HEK293T (cell line): ENCODE measurements around the gene CPE.
"Not testable (repeated sequence)": the region's sequence is repeated elsewhere in the genome, so short reads cannot be mapped to it uniquely, and the experiment has no call there.

ENCODE experiments used
- CTCF ChIA-PET: fragments of 350-600 bp; formaldehyde crosslinking; extraction: SDS; loops from one replicate; lab custom pipeline; 2021; ENCODE audit warnings: antibody characterized with exemption, inconsistent platforms; lab: Yijun Ruan, JAX
- POLR2A ChIA-PET: fragments of 350-600 bp; formaldehyde crosslinking; extraction: SDS; loops from one replicate; lab custom pipeline; 2020; ENCODE audit warnings: antibody characterized with exemption, inconsistent platforms; lab: Yijun Ruan, JAX
- DNase-seq: peaks from one replicate; pipeline ENCODE4 v3.0.0; 2012; ENCODE audit warnings: mixed read lengths; ENCODE audit errors: extremely low spot score
- ARNT ChIP-seq: fragments of 450-650 bp; IDR thresholded peaks from 2 replicates; pipeline ENCODE4 v1.6.1; 2017; ENCODE audit warnings: mild to moderate bottlenecking
- BHLHE40 ChIP-seq: fragments of 450-650 bp; IDR thresholded peaks from 2 replicates; pipeline ENCODE4 v1.6.1; 2016; ENCODE audit warnings: mild to moderate bottlenecking, moderate library complexity, borderline replicate concordance
- CTBP1 ChIP-seq: fragments of 450-650 bp; IDR thresholded peaks from 2 replicates; pipeline ENCODE4 v1.6.1; 2016; ENCODE audit warnings: borderline replicate concordance
- ELF4 ChIP-seq: fragments of 450-650 bp; IDR thresholded peaks from 2 replicates; pipeline ENCODE4 v1.6.1; 2017; ENCODE audit warnings: antibody characterized with exemption
- FOXA1 ChIP-seq: fragments of 450-650 bp; IDR thresholded peaks from 2 replicates; pipeline ENCODE4 v1.6.1; 2016; ENCODE audit warnings: mild to moderate bottlenecking
- FOXK2 ChIP-seq: fragments of 450-650 bp; IDR thresholded peaks from 2 replicates; pipeline ENCODE4 v1.6.1; 2016; ENCODE audit warnings: mild to moderate bottlenecking
- FOXM1 ChIP-seq: fragments of 450-650 bp; IDR thresholded peaks from 2 replicates; pipeline ENCODE4 v1.6.1; 2017; ENCODE audit warnings: mild to moderate bottlenecking, borderline replicate concordance
- HDGF ChIP-seq: fragments of 450-650 bp; IDR thresholded peaks from 2 replicates; pipeline ENCODE4 v1.6.1; 2017; ENCODE audit warnings: antibody characterized with exemption, borderline replicate concordance
- L3MBTL2 ChIP-seq: fragments of 450-650 bp; conservative IDR thresholded peaks from 2 replicates; pipeline ENCODE4 v1.6.1; 2016; ENCODE audit warnings: mild to moderate bottlenecking
- LEF1 ChIP-seq: fragments of 450-650 bp; IDR thresholded peaks from 2 replicates; pipeline ENCODE4 v1.6.1; 2017; ENCODE audit warnings: mild to moderate bottlenecking, borderline replicate concordance
- NFRKB ChIP-seq: fragments of 450-650 bp; IDR thresholded peaks from 2 replicates; pipeline ENCODE4 v1.6.1; 2016; ENCODE audit warnings: mild to moderate bottlenecking, moderate library complexity
- SP1 ChIP-seq: fragments of 450-650 bp; IDR thresholded peaks from 2 replicates; pipeline ENCODE4 v1.6.1; 2017
- SUZ12 ChIP-seq: fragments of 450-650 bp; IDR thresholded peaks from 2 replicates; pipeline ENCODE4 v1.6.1; 2016; ENCODE audit warnings: mild to moderate bottlenecking
- TARDBP ChIP-seq: fragments of 450-650 bp; IDR thresholded peaks from 2 replicates; pipeline ENCODE4 v1.6.1; 2016
- ZNF384 ChIP-seq: fragments of 450-650 bp; IDR thresholded peaks from 2 replicates; pipeline ENCODE4 v1.6.1; 2016
- TF ChIP-seq, protein P1 (sequence below): fragments of 450-650 bp; IDR thresholded peaks from 2 replicates; pipeline ENCODE4 v1.6.1; 2016

Gene CPE

DNA sequence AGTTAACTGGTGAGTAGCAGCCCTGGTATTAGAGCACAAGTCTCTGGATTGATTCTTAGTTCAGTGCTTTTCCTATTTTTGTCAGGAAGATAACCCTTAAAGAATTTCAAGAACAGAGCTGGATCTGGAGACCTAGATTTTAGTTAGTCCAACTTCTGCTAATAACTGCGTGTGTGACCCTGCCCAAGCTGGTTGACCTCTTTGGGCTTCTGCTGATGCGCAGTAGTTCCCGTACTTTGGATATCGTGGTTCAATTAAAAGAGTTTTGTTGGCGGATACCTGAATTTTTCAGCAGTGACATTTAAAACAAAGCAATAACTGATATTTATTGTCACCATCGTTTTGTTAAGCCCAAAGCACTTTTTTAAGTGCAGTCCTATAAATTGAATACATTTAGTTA is 42.1 kb upstream of the CPE start:
- CTCF ChIA-PET: no interaction called here
- TF ChIP-seq L3MBTL2 (no peak), ARNT (no peak), NFRKB (no peak), LEF1 (no peak), BHLHE40 (no peak), CTBP1 (no peak), FOXK2 (no peak), TARDBP (no peak), SP1 (no peak), HDGF (no peak), ELF4 (no peak), ZNF384 (no peak), SUZ12 (no peak), FOXA1 (no peak), FOXM1 (no peak)
- TF ChIP-seq, protein P1, sequence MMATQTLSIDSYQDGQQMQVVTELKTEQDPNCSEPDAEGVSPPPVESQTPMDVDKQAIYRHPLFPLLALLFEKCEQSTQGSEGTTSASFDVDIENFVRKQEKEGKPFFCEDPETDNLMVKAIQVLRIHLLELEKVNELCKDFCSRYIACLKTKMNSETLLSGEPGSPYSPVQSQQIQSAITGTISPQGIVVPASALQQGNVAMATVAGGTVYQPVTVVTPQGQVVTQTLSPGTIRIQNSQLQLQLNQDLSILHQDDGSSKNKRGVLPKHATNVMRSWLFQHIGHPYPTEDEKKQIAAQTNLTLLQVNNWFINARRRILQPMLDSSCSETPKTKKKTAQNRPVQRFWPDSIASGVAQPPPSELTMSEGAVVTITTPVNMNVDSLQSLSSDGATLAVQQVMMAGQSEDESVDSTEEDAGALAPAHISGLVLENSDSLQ: no peak
- POLR2A ChIA-PET: no interaction called here
- DNase-seq: no peak

DNA sequence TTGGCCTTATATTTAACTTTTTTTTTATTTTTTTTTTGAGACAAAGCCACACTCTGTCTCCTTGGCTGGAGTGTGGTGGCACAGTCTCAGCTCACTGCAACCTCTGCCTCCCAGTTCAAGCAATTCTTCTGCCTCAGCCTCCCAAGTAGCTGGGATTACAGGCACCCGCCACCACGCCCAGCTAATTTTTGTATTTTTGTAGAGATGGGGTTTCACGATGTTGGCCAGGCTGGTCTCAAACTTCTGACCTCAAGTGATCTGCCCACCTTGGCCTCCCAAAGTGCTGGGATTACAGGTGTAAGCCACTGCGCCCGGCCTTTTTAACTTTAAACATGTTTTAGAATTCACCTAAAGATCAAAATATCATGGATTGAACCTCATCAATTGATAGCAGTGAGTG is 36.5 kb upstream of the CPE start:
- POLR2A ChIA-PET: interaction anchor here (2.9 kb wide), 1 partner anchor 15 kb away, joined by 12 read pairs; the partner anchor contains the start of gene MSMO1
- DNase-seq, CTCF ChIA-PET: not testable (repeated sequence)

DNA sequence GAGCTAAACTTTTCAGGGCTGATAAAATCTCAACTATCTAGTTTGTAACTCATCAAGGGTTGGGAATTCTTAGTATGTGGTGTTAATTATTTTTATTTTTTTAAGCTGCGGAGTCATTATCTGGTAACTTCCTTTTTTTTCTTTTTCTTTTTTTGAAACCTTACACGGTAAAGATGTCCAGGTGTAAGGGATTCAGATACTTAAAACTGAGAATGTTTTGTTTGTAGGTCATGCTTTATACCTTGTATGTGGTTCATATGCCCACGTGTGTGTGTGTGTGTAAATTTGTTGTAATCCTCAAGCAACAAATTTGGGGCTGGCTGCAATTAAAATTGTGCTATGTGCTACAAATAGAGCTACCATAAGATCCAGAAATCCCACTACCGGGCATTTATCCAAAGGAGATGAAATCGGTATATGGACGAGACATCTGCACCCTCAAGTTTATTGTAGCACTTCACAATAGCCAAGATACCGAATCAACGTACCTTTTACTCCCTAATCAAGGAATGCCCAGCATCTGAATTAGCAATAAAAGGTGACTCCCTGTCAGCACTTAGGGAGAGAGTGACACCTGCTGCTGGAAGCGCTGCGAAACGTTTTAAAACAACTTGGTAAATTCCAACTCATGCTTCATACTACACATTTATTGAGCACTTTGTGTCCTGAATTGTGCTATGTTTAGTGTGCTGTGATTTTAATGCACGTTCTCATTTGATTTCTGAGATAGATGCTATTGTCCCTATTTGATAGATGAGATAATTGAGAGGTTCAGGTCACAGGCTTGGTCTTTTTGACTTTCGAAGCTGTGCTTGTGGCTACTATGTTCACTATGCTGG is 35.2 kb upstream of the CPE start:
- no peak for DNase-seq
- ChIA-PET CTCF (interaction anchor here (0.8 to 1.2 kb wide), 2 partner anchors 35 to 213 kb away, joined by 3 to 4 read pairs; partner anchors contain the start of gene CPE), POLR2A (interaction anchor here (2.9 kb wide), 1 partner anchor 16 kb away, joined by 12 read pairs; the partner anchor contains the start of gene MSMO1)
- TF ChIP-seq SP1 (no peak), TARDBP (no peak), ARNT (no peak), HDGF (no peak), ELF4 (no peak), NFRKB (no peak), FOXA1 (no peak)
- TF ChIP-seq, protein P1: no peak

DNA sequence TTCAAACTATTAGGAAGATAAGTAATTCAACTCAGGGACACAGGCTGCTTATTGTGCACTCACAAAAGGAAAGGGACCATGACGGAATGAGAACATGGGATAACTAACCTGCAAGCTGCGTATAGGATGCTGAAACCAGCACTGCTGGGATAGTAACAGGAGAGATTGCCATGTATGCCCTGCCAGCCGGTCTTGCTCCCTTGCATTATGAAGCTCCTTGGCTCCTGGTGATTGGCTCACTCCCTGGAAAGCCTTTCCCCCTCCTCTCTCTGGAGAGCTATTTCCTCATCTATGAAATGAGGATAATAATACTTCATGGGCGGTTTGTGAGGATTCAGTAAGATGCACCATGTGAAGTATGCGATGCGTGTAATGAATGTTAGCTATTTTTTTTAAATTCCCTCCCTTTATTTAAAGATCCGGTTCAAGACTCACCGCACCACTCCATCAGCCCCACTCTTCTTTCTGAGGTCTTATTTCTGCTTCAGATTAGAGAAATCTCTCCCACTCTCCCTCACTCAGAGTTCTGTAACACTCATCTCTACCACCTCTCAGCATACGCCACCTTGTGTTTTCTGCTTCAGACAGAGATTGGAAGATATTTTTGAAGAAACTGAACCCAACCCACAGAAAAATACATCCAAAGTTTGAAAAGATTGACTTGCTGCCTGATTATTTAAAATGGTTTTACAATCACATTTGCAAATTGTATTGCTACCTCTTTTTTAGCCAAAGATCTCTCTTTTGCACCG is 33.0 kb upstream of the CPE start:
- no peak for DNase-seq
- TF ChIP-seq FOXK2: no peak
- CTCF ChIA-PET: interaction anchor here (1.0 kb wide), 1 partner anchor 10 kb away, joined by 9 read pairs; no protein-coding TSS in a partner anchor
- POLR2A ChIA-PET: interaction anchor here (1.3 kb wide), 1 partner anchor 18 kb away, joined by 3 read pairs; the partner anchor contains the start of gene MSMO1

DNA sequence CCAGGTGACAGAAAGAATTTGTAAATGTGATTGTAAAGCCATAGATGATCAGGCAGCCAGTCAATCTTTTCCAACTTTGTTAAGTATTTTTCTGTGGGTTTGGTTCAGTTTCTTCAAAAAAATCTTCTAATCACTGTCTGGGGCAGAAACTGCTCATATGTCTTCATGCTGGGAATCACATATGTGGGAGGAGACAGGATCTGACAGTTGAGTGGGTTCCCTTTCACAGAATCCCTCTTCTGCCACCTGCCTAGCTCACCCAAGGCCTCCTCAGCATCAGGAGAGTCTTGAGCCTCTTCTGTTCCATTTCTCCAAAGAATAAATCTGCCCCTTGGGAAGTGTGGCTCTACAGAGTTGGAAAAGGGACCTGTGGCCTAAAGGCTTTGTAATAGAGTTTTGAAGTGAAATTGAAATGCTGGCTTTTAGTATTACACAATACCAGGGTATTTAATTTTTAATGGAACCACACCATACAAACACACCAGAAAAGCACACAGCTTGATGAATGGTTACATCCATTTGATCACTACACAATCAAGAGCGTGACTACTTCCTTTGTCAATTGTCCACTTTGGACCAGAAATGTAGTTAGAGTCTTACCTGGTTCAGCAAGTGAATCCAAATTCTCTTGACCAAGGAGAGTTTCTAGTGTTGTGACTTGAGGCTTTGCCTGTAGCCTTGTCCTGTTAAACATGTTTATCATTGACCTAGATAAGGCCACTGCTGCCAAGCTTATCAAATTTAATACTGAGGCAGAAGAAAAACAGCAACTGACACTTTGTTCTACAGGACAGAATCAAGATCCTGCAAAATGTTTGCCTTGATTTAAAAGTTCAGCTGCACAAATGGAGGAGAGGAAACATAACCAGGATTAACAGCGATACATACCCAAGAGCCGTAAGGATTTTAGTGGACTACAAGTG is 30.9 kb upstream of the CPE start:
- no peak for DNase-seq
- TF ChIP-seq BHLHE40 (no peak), CTBP1 (no peak), L3MBTL2 (no peak), ARNT (no peak), FOXA1 (no peak), NFRKB (no peak), TARDBP (no peak), FOXK2 (no peak), SP1 (no peak), ELF4 (no peak), ZNF384 (no peak)
- POLR2A ChIA-PET: no interaction called here
- CTCF ChIA-PET: no interaction called here

DNA sequence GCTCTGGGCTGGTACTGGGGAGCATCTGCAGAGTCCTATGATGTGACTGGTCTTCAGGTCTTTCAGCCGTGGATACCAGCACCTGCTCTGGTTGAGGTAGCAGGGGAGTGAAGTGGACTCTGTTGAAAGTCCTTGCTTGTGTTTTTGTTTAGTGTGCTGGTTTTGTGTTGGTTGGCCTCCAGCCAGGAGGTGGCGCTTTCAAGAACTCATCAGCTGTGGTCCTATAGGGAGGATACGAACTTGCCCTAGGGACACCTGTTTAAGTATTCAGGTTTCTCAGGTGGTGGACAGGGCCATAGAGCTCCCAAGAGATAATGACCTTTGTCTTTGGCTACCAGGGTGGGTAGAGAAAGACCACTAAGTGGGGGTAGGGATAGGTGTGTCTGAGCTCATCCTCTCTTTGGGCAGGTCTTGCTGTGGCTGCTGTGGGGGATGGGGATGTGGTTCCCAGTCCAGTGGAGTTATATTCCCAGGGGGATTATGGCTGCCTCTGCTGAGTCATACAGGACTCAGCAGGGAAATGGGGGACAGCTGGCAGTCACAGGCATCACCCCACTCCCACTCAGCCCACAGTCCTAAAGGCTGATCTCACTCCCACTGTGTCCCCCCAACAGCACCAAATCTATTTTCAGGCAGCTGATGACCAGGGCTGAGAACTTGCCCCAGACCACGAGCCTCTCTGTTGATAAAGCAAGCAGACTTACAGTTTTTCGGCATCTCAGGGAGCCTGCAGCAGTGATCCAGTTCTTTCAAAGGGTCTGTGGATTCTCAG is 27.3 kb upstream of the CPE start:
- TF ChIP-seq NFRKB (no peak), SP1 (no peak), FOXK2 (no peak), CTBP1 (no peak), LEF1 (no peak), HDGF (no peak)
- TF ChIP-seq, protein P1: no peak
- ChIA-PET POLR2A (no interaction called here), CTCF (interaction anchor here (0.6 kb wide), 1 partner anchor 533 kb away, joined by 3 read pairs; no protein-coding TSS in a partner anchor)
- no peak for DNase-seq
